Mammary epithelial cell (primary cell): ENCODE data around the gene EPN1.

ENCODE experiments used
- EZH2 ChIP-seq: IDR thresholded peaks from 2 replicates; pipeline ENCODE4 v1.6.1; 2012; ENCODE audit warnings: low read length, inconsistent platforms, borderline replicate concordance
- TF ChIP-seq, protein P1 (sequence below), 2 donors: IDR thresholded peaks in 1 of 2; conservative IDR thresholded peaks in 1 of 2; 2 replicates each; pipeline ENCODE4 v1.5.1; 2011 to 2012; ENCODE audit warnings: inconsistent platforms in 2 of 2, low read length in 2 of 2, mild to moderate bottlenecking in 2 of 2, control low read depth in 1 of 2, low read depth in 1 of 2; ENCODE audit not compliant: insufficient read depth in 1 of 2; ENCODE audit errors: extremely low read depth in 1 of 2

- TF ChIP-seq EZH2 = no peak
- TF ChIP-seq, protein P1, sequence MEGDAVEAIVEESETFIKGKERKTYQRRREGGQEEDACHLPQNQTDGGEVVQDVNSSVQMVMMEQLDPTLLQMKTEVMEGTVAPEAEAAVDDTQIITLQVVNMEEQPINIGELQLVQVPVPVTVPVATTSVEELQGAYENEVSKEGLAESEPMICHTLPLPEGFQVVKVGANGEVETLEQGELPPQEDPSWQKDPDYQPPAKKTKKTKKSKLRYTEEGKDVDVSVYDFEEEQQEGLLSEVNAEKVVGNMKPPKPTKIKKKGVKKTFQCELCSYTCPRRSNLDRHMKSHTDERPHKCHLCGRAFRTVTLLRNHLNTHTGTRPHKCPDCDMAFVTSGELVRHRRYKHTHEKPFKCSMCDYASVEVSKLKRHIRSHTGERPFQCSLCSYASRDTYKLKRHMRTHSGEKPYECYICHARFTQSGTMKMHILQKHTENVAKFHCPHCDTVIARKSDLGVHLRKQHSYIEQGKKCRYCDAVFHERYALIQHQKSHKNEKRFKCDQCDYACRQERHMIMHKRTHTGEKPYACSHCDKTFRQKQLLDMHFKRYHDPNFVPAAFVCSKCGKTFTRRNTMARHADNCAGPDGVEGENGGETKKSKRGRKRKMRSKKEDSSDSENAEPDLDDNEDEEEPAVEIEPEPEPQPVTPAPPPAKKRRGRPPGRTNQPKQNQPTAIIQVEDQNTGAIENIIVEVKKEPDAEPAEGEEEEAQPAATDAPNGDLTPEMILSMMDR (conservative IDR thresholded peaks at IDR 0.05 in 1 of 2, IDR thresholded peaks at IDR 0.05 in 1 of 2; ENCODE audit: extremely low read depth in 1 of 2, insufficient read depth in 1 of 2, low read depth in 1 of 2, low read length in 2 of 2) = no peak
Observed at GRCh38 chr19:55659822-55660221, 15.2 kb upstream of the EPN1 start.
